DMS79 (cell line): ENCODE results near the gene CCDC117.
"Not testable (repeated sequence)": the region's sequence is repeated elsewhere in the genome, so short reads cannot be mapped to it uniquely, and the experiment has no call there.

Source experiments
- DNase-seq: peaks from one replicate; lab custom pipeline; 2025; lab: John Stamatoyannopoulos, UW

The CCDC117 gene

DNA sequence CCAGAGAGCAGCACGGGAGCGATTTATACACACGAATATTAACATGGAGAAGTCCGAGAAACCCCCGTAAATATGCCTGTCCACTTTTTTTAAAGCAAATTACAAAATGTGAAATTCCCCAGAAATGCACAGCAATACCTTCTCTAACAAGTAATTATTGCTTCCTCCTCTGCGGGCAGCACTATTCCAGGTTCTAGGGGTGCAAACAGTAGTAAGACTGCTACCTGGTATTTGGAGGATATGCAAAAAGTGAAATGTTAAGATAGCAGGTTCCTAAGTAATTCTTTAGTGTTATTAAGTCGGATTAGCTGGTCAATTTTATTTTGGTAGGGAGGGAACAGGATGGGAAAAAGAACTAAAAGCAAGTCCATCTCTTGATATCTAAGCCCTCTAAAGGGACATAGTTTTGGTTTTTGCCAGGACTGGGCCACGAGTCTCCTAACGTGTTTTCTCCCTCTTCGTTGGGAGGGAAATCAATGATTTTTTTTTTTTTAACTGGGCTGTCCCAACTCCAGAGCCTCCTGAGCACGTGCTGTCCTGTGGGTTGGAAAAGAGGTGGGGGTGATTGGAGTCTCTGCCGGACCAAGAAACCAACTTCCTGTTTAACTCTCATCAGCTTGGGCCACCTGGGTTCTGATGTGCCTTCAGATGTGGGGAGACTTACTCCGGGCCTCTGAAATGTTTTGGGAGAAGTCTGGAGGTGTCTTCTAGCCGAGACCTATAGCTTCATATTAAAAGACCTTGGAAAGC lies 29.5 kb downstream of the CCDC117 start:
- DNase-seq = no peak

DNA sequence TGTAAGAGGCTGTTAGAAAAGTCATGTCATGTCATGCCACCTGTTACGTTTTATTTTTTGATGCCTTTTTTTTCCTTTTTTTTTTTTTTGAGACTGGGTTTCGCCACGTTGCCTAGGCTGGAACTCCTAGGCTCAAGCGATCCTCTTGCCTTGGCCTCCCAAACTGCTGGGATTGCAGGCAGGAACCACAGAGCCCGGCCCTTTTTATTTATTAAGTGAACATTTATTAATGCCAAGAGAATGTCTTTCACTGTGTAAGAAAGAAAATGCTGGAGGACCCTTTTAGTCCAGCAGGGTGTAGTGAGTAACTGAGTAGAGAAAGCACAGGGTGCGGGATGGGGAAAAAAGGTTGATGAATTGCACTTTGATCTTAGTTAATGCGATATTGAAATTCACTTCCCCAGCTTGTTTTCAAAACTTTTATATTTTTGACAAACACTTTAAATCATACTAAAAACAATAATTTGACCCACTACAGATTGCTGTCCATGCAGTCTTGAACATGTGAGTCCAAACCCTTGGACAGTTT lies 30.2 kb downstream of the CCDC117 start:
- DNase-seq = no peak

DNA sequence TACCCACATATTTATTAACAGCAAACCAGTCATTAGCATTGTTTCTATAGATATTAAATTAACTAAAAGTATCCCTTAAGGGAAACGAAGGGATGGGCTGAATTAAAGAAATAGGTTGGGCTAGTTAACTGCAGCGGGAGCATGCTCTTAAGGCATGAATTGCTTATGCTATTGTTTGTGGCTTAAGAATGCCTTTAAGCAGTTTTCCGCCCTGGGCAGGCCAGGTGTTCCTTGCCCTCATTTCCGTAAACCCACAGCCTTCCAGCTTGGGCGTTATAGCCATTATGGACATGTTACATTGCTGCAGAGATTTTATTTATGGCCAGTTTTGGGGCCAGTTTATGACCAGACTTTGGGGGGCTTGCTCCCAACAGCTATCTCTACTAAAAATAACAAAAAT lies 32.9 kb downstream of the CCDC117 start:
- not testable (repeated sequence) for DNase-seq

DNA sequence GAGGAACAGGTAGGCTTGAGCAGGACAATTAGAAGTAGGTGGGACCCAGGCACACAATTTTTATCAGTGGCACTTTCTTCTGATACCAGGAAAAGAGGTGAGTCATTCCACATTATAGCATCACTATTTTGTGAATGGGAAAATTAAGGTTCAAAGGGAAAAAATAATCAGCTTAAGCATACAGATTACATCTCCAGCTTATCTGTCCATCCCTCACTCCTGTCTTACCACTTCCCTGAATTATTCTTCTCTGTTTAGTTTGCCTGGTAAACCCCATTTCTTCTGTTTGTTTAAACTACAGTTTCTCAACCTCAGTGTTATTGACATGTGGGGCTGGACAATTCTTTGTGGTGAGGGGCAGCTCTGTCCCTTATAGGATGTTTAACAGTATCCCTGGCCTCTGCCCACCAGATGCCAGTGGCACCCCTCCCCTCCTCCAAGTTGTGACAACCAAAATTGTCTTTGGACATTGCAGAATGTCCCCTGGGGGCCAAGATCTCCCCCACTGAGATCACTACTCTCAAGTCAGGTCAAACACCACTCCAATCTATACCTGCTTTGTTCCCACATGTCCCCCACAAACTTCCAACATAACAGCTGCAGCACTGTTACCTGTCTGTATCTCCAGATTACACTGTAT lies 36.3 kb downstream of the CCDC117 start:
- no peak for DNase-seq

DNA sequence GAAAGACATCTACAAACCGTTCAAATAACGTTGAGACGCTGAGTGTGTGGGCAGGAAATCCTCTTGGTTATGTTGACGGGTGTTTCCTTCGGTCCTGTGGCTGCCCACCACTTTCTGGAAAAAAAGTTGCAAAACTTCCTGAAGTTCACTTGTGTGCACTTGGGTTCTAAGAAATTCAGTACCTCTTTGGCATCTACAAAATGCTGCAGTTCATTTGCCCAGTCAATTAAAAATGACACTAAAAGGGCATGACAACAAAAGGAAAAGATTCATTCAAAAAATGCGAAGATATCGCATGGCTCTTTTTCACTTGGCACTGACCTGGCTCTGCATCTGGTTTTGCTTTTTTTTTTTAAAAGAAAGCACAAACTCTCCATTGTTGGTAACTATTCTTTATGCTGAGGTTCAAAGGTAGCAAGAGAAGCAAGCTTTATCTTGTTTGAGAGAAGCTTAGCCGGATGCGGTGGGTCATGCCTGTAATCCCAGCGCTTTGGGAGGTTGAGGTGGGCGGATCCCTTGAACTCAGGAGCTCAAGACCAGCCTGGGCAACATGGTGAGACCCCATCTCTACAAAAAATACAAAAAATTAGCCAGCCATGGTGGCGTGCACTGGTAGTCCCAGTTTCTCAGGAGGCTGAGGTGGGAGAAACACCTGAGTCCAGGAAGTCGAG lies 38.5 kb downstream of the CCDC117 start:
- DNase-seq = no peak

DNA sequence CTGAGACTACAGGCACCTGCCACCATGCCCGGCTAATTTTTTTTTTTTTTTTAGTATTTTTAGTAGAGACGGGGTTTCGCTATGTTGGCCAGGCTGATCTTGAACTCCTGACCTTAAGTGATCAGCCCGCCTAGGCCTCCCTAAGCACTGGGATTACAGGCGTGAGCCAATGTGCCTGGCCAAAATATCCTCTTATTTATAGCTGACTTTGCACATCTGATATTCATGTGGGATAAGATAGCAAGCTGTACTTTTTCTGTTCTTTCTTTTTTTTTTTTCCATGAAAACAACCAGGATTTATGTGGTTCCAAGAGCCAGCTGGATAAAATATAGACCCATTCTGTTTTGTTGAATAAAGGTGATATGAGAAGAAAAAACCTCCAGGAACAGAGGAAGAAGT lies 40.0 kb downstream of the CCDC117 start:
- no peak for DNase-seq

DNA sequence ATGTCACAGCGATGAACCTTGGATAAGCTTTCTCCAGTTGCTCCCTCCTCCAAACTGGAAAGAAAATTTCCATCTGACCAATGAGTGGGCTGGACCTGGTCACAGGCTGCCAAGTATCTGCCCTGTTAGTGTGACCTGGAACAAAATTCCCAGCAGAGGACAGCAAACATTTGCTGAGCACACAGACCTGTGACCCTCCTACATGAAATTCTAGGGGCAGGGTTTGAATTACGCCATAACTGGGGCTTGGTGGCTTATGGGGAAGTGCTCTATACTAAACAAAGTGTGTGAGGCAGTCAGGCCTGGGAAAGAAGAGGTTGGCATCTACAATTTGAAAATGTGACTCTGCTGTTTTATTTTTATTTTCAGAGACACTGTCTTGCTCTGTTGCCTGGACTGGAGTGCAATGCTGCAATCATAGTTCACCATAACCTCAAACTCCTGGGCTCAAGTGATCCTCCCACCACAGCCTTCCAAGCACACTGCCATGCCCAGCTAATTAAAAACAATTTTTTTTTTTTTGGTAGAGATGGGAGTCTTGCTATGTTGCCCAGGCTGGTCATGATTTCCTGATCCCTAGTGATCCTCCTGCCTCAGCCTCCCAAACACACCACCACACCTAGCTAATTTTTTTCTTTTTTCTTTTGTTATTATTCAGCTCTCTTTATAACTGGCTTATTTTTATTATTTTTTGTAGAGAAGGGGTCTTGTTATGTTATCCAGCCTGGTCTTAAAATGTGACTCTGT lies 41.5 kb downstream of the CCDC117 start:
- no peak for DNase-seq

DNA sequence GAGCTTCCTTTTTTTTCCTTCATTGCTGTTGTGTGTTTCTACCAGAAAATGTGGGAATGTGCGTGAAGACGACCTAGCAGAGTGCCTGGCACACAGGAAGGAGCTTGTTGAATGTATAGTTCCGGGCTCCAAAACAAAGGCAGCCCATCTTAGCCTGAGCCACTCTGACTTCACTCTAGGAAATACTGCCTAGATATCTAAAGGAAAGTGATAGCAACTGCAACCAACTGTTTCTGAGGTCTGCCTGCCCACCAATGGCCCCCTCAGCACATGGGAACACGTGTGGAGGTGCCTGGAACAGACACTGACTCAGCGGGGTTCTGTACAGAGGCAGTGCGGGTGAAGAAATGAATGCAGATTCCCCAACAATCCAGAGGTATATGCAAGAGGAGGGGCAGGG lies 42.6 kb downstream of the CCDC117 start:
- no peak for DNase-seq

DNA sequence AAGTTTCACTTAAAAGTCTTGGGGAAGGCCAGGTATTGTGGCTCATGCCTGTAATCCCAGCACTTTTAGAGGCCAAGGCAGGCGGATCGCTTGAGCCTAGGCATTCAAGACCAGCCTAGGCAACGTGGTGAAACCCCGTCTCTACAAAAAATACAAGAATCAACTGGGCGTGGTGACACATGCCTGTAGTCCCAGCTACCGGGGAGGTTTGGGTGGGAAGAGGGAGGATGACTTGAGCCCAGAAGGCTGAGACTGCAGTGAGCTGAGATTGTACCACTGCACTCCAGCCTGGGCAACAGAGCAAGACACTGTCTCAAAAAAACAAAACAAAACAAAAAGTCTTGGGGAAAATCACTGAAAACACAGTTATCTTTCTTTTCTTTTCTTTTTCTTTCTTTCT lies 43.2 kb downstream of the CCDC117 start:
- DNase-seq = no peak

DNA sequence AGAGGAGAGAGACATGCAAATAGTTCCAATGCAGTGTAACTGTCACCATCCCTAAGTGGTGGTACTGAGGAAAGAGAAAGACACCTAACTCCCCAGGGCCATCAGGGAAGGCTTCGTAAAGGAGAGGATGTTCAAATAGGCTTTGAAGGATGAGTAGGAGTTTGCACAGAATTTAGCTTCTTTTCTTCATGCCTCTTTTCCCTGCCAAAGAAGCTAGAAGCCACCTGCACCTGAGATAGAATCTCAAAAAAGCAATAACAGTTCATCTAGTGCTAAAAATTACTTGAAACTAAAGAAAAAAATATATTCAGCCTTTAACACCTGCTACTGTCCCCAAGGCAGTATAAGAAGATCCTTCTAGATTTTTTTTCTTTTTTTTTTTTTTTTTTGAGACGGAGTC lies 44.6 kb downstream of the CCDC117 start:
- no peak for DNase-seq

DNA sequence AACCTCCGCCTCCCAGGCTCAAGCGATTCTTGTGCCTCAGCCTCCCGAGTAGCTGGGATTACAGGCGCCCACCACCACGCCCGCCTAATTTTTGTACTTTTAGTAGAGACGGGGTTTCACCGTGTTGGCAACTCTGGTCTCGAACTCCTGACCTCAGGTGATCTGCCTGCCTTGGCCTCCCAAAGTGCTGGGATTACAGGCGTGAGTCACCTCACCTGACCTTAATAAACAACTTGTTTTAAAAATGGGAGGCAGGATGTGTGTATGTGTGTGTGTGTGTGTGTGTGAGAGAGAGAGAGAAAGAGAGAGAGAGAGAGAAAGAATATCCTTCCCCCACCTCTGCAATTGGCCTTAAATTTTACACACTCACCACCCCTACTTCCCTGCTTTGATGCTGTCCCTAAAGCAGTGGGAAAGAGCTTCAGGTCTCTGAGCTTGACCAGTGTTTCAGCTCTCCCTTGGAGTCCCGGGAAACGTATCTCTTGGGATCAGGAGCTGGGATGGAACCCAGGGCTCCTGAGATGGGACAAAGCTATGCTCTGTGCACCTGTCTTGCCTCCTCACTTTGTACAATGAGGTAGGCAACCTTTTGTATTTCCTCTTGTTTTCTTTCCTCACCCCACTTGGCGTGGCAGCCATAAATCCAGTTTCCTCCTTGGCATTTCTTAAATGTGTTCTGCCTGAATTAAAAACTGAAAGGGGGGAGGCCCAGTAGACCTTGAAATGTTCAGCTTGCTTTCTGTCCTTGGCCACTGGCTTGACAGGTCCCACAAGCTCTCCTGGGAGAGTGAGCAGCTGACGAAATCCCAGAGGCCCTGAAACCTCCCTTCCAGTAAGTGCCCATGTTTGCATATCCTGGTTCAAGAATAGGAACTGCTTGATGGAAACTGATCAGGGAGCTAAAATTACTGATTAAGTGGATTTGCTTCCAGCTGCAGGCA lies 45.7 kb downstream of the CCDC117 start:
- peak; percentile 83 for DNase-seq

DNA sequence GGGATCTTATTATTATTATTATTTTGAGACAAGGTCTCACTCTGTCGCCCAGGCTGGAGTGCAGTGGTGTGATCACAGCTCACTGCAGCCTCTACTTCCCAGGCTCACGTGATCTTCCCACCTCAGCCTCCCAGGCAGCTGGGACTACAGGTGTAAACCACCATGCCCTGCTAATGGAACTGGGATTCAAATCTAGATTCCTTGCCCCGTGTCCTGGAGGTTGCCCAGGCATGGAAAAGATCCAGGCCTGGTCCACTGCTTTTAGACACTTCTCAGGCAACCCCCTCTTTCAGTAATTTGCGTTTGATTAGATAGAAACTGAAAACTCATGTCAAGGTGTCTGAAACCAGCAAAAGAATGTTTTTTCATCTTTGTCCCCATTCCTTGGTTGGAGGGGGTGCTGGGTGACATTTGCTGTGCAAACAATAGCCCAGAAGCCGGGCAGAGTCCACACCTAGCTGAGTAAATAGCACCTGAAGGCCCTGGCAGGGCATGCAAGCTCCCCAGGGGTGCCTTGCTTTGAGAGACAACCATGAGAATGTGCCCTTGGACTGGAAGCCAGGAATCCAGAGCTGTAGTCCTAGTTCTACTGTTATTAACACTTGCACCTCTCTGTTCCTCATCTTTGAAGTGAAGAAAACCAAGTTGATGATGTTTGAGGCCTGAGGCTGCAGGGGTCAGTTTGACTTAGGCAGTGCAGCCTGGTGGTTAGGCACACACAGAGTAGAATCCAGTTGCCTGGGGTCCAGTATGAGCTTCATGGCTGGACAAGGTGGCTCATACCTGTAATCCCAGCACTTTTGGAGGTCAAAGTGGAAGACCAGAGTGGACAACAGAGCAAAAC lies 47.0 kb downstream of the CCDC117 start:
- DNase-seq = no peak

DNA sequence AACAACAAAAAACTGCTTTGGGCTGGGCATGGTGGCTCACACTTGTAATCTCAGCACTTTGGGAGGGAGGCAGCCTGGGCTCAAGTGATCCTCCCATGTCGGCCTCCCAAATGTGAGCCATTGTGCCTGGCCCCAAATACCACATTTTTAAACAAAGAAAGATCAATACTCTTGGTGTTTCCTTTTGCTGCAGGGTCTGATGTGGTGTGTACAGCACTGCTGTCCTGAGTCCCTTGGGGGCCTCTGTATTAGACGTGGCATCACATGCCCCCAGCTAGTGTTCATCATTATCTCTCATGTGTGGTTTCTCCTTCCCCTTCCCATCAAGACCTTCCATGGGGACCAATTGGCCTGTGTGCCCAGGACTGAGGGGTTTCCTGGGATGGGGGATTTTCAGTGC lies 48.4 kb downstream of the CCDC117 start:
- DNase-seq = no peak

DNA sequence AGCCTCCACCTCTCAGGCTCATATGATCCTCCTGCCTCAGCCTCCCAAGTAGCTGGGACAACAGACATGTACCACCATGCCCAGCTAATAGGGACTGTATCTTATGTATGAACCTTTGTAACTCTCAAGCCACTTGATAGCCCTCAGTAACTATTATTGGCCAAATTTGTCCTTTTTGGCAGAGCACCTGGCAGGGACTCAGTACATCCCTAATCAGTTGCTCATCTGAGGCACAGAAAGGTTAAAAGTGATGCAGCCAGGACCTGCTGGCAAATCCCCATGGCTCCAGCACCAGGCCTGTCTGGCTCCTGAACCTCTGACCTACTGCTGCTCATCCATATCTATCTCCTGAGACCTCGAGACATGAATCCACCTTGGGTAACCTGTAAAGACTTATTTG lies 49.0 kb downstream of the CCDC117 start:
- DNase-seq = no peak

DNA sequence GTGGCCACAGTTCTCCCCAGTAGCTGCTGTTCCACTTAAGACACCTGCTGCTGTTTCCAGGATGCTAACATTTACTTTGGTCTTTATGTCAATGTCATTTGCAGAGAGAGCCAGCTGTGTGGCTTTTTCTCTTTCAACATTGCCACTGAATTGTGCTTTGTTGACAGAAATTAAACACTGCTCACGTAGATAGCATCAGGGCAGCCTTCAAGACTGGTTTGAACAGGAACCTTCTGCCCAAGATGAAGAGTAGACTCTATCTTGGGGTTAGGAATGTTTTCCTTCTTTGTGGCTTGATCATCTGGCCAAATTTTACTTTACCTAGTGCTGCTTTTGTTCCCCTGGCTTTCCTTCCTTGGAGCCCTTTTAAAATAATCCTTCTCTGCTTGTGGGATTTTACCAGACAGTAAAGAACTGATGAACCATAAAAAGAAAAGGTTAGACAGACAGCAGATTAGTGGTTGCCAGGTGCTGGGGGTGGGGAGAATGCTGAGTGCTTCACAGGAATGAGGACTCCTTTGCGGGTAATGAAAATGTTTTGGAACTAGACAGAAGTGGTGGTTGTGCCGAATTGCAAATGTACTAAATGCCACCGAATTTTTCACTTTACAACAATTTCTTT lies 50.5 kb downstream of the CCDC117 start:
- peak; percentile 47 for DNase-seq

DNA sequence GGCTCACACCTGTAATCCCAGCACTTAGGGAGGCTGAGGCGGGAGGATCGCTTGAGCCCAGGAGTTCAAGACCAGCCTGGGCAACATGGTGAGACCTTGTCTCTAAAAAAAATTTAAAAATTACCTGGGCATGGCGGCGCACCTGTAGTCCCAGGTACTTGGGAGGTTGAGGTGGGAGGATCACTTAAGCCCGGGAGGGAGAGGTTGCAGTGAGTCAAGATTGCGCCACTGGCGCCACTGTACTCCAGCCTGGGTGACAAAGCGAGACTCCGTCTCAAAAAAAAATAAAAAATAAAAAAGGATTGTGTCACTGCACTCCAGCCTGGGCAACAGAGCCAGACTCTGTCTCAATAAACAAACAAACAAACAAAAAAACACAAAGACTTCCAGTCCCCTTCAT lies 52.0 kb downstream of the CCDC117 start:
- not testable (repeated sequence) for DNase-seq

DNA sequence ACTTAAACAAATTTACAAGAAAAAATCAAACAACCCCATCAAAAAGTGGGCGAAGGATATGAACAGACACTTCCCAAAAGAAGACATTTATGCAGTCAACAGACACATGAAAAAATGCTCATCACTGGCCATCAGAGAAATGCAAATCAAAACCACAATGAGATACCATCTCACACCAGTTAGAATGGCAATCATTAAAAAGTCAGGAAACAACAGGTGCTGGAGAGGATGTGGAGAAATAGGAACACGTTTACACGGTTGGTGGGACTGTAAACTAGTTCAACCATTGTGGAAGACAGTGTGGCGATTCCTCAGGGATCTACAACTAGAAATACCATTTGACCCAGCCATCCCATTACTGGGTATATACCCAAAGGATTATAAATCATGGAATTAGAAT lies 53.9 kb downstream of the CCDC117 start:
- not testable (repeated sequence) for DNase-seq

DNA sequence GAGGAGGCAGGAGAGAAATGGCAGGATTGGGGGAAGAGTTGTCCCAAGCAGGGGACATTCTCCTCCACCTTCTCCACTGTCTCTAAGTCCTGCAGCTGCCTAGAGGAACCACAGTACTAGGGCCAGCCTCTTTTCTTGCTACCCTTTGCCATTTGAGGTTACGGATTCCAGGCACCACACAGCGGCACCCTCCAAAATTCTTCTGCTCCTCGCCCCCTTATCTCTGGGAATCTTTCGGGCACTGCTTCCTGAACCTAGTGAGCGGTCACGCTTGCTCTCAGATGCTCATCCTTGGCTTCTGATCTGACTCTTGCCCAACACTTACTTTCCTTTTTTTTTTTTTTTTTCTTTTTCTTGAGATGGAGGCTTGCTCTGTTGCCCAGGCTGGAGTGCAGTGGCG lies 54.4 kb downstream of the CCDC117 start:
- no peak for DNase-seq

DNA sequence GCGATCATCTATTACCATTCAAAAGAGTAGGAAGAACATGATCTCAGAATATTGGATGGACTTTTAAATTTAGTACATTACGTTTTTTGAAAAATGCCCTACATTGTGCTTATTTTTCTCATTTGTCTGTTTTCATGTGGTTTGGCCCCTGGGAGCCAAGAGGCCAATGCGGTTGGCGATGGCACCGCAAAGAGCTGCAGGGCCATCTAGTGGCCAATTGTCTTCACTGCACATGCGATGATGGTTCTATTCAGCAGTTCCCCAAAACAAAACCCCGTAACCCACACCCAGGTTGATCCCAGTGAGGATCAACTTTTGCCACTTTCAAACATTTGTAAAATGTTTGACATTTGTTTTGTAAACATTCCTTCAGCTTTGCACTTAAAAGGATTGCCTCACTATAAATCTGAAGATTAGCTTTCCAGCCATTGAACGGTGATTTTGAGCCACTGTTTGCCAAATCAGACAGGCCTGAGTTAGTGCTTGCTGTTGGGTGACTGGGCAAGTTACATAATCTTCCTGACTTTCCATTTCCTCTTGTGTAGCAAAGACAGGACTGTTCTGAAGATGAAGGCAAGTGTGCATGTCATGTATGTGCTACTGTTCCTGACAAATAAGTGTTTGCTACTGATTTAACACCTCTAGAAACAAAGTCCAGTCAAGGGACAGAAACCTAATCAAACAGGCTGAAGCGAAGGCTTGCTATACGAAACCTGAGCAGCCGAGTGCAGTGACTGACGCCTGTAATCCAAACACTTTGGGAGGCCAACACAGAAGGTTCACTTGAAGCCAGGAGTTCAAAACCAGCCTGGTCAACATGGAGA lies 57.1 kb downstream of the CCDC117 start:
- DNase-seq = no peak
